T-helper 2 cell treated with Interferon-gamma antibody and Interleukin-4, amounts not matched to agents 5 μg/mL and 100 μg/mL, for 36 hours (primary cell): ENCODE data around the gene RAB28.
A peak's percentile ranks its signal among the peaks of the same experiment; 100 is the strongest.

ENCODE experiments used
- DNase-seq: peaks from one replicate; pipeline ENCODE4 v3.0.0; 2021; ENCODE audit warnings: low spot score
- H3K27ac Mint-ChIP-seq: one replicate; pipeline ENCODE4 v1.8.0; 2021; ENCODE audit warnings: mild to moderate bottlenecking, mixed read lengths
- H3K27me3 Mint-ChIP-seq: one replicate; pipeline ENCODE4 v1.8.0; 2021; ENCODE audit warnings: low read depth, mixed read lengths
- H3K36me3 Mint-ChIP-seq: one replicate; pipeline ENCODE4 v1.8.0; 2021; ENCODE audit warnings: low read depth, mixed read lengths
- H3K4me1 Mint-ChIP-seq: one replicate; pipeline ENCODE4 v1.8.0; 2021; ENCODE audit warnings: low read depth, mixed read lengths
- H3K4me3 Mint-ChIP-seq: one replicate; pipeline ENCODE4 v1.8.0; 2022; ENCODE audit warnings: mild to moderate bottlenecking, moderate library complexity, mixed read lengths
- H3K9me3 Mint-ChIP-seq: one replicate; pipeline ENCODE4 v1.8.0; 2021; ENCODE audit warnings: mixed read lengths

The RAB28 gene

GRCh38 chr4:13484122-13484748 is at the start of gene RAB28:
Gene RAB28, minus strand, starts transcription at chr4:13484340.
- Mint-ChIP-seq H3K4me1 (peaks cover 31% of the 10 kb centered on the region), H3K27me3 (peaks cover 18% of the 10 kb centered on the region), H3K36me3 (peaks cover 3% of the 10 kb centered on the region), H3K4me3 (peak within 1 kb of the TSS; percentile 99), H3K27ac (peak within 1 kb of the TSS; percentile 99), H3K9me3 (peaks cover 4% of the 10 kb centered on the region)
- peak; percentile 92 for DNase-seq

GRCh38 chr4:13531625-13531998 is 47.5 kb upstream of the RAB28 start:
- peaks cover 4% of the 10 kb centered on the region for H3K36me3 Mint-ChIP-seq
- no peak overlapping the region for H3K27ac Mint-ChIP-seq
- peaks cover 14% of the 10 kb centered on the region for H3K4me1 Mint-ChIP-seq
- H3K27me3 Mint-ChIP-seq: peaks cover 97% of the 10 kb centered on the region
- H3K9me3 Mint-ChIP-seq: peaks cover 2% of the 10 kb centered on the region
- DNase-seq: no peak
- no peak overlapping the region for H3K4me3 Mint-ChIP-seq

DNA sequence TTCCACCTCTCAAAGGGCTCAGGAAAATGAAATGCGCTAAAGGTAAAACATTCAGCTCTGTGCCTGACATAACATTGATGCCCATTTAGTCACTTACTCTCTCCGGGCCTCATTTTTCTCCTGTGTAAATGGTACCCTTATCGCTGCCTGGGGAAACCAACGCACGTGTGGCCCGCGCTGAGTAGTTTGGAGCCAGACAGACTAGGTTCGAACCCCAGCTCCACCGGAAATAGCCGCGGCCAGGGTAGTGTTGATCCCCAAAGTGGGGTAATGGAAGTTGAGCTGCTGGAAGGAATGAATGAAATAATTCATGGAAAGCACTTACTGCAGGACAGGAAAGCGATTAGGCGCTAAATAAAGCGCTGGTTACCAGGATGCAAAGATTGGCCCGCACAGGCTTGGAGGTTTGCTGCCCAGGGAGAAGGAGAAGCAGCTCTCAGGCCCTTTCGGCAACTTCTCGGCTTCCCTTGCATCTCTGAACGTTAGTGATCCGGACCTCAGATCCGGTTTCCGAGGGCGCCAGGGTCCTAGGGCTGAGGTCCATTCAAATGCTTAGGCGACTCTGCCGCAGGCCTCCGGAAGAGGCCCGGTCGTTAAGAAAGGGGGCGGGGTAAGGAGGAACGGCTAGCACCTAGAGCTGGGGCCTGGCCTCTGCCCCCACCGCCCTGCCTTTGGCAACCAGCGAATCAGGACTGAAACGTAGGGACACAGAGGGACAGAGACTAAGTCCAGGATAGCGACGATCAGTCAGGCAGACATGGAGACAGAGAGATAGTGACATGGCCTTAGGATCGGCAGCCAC is 46.9 kb upstream of the RAB28 start:
- H3K4me3 Mint-ChIP-seq: no peak overlapping the region
- H3K9me3 Mint-ChIP-seq: no peaks in the 10 kb centered on the region
- H3K27ac Mint-ChIP-seq: peak overlapping the region; percentile 23
- peaks cover 12% of the 10 kb centered on the region for H3K4me1 Mint-ChIP-seq
- H3K27me3 Mint-ChIP-seq: peaks cover 97% of the 10 kb centered on the region
- H3K36me3 Mint-ChIP-seq: peaks cover 4% of the 10 kb centered on the region
- DNase-seq: no peak

GRCh38 chr4:13529128-13529919 is 45.2 kb upstream of the RAB28 start:
- DNase-seq: no peak
- H3K4me3 Mint-ChIP-seq: peak overlapping the region; percentile 26
- peaks cover 12% of the 10 kb centered on the region for H3K4me1 Mint-ChIP-seq
- H3K36me3 Mint-ChIP-seq: peaks cover 4% of the 10 kb centered on the region
- peak overlapping the region; percentile 69 for H3K27ac Mint-ChIP-seq
- peaks cover 95% of the 10 kb centered on the region for H3K27me3 Mint-ChIP-seq
- peaks cover 4% of the 10 kb centered on the region for H3K9me3 Mint-ChIP-seq

- peak overlapping the region; percentile 69 for H3K27ac Mint-ChIP-seq
- peaks cover 4% of the 10 kb centered on the region for H3K36me3 Mint-ChIP-seq
- peak overlapping the region; percentile 26 for H3K4me3 Mint-ChIP-seq
- H3K27me3 Mint-ChIP-seq: peaks cover 95% of the 10 kb centered on the region
- no peak for DNase-seq
- H3K4me1 Mint-ChIP-seq: peaks cover 12% of the 10 kb centered on the region
- peaks cover 4% of the 10 kb centered on the region for H3K9me3 Mint-ChIP-seq
Measured at GRCh38 chr4:13528821-13529127, 44.6 kb upstream of the RAB28 start.

- Mint-ChIP-seq H3K36me3 (peaks cover 4% of the 10 kb centered on the region), H3K27ac (peak overlapping the region; percentile 36), H3K4me3 (peak overlapping the region; percentile 26), H3K9me3 (peaks cover 4% of the 10 kb centered on the region), H3K4me1 (peaks cover 12% of the 10 kb centered on the region), H3K27me3 (peaks cover 93% of the 10 kb centered on the region)
- no peak for DNase-seq
Measured at GRCh38 chr4:13527981-13528820, 44.1 kb upstream of the RAB28 start.

GRCh38 chr4:13527192-13527980 is 43.2 kb upstream of the RAB28 start:
- Mint-ChIP-seq H3K27me3 (peaks cover 93% of the 10 kb centered on the region), H3K36me3 (peaks cover 4% of the 10 kb centered on the region), H3K9me3 (peaks cover 4% of the 10 kb centered on the region), H3K4me3 (peak overlapping the region; percentile 51), H3K27ac (peak overlapping the region; percentile 20), H3K4me1 (peaks cover 13% of the 10 kb centered on the region)
- DNase-seq: no peak

DNA sequence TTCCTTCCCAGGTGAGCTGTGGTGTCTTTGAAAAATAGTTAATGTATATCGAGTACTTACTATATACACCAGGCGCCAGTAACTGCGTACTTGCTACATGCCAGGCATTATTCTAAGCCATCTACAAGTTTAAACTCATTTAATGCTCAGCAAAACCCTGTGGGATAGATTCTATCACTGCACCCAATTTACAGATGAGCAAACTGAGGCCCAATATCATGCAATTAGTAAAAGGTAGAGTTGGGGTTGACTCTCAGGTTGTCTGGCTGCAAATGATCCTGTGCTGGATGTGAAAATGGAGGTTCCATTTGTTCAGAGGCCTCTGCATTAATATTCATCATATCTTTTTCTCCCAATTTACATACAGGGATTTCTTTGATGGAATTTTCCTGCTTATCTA is 42.5 kb upstream of the RAB28 start:
- peaks cover 13% of the 10 kb centered on the region for H3K4me1 Mint-ChIP-seq
- no peak overlapping the region for H3K27ac Mint-ChIP-seq
- peaks cover 4% of the 10 kb centered on the region for H3K9me3 Mint-ChIP-seq
- H3K36me3 Mint-ChIP-seq: peaks cover 4% of the 10 kb centered on the region
- no peak for DNase-seq
- no peak overlapping the region for H3K4me3 Mint-ChIP-seq
- H3K27me3 Mint-ChIP-seq: peaks cover 95% of the 10 kb centered on the region

DNA sequence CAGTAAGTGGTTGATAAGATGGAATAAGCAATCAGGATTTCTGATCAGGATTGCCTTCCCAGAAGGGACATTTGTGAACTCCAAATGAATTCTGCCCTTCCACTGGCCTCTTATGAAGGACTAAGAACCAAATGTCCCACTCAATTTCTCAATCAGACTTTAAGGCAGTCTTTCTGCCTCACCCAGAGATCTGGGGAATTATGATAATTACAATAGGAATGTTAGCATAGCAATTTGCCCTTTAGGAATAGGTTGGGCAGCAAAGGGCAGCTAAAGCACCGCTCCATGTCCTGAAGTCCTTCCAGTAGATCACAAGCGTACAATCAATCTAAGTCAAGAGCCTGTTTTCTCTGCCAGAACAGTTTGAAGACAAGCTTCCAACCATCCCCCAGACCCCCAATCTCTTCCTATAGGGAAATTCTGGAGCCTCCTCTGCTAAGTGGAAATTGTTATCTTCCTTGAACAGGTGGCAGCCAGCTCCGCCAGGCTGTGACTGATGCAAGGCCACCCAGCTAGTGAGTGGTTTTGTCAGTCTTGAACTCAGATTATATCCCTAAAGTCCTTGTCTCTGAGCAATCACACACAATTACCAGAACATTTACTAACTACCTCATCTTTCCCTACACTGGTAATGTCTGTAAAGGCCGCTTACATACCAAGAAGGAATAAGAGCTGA is 41.6 kb upstream of the RAB28 start:
- Mint-ChIP-seq H3K36me3 (no peaks in the 10 kb centered on the region), H3K9me3 (peaks cover 4% of the 10 kb centered on the region), H3K4me1 (peaks cover 11% of the 10 kb centered on the region), H3K4me3 (no peak overlapping the region), H3K27ac (no peak overlapping the region), H3K27me3 (peaks cover 93% of the 10 kb centered on the region)
- no peak for DNase-seq

DNA sequence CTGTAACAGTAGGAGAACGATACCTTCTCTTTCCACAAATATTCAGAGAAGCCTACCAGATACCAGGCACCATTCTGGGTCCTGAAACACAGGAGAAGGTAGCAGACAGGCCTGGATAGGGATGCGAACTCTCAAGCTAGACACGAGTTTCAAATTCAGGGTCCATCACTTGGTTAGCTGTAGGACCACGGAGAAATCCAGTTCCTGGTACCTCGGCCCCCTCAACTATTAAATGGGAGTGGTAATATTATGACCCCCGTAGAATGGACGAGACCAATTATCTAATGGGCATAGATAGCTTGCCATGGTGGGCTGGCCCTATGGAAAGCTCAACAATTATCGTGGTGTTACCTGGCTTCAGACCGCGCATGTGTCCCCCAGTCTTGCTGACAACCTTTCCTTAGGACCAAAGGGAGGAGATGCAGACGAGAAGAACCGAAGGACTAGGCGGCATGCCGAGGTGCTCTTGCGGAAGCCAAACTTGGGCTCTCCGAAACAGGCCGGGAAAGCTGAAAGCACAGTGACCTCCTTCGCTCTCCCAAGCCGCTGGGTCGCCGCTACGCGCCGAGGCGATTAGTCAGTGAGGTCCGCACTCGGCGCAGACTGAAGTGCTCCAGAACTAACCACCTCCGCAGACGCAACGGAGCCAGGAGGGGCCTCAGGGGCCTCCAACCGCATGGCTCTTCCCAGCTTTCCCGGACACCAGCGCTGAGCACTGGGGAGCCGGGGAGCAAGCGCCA is 40.5 kb upstream of the RAB28 start:
- Mint-ChIP-seq H3K4me1 (peaks cover 11% of the 10 kb centered on the region), H3K4me3 (no peak overlapping the region), H3K27me3 (peaks cover 87% of the 10 kb centered on the region), H3K27ac (no peak overlapping the region), H3K9me3 (peaks cover 4% of the 10 kb centered on the region), H3K36me3 (no peaks in the 10 kb centered on the region)
- DNase-seq: no peak

DNA sequence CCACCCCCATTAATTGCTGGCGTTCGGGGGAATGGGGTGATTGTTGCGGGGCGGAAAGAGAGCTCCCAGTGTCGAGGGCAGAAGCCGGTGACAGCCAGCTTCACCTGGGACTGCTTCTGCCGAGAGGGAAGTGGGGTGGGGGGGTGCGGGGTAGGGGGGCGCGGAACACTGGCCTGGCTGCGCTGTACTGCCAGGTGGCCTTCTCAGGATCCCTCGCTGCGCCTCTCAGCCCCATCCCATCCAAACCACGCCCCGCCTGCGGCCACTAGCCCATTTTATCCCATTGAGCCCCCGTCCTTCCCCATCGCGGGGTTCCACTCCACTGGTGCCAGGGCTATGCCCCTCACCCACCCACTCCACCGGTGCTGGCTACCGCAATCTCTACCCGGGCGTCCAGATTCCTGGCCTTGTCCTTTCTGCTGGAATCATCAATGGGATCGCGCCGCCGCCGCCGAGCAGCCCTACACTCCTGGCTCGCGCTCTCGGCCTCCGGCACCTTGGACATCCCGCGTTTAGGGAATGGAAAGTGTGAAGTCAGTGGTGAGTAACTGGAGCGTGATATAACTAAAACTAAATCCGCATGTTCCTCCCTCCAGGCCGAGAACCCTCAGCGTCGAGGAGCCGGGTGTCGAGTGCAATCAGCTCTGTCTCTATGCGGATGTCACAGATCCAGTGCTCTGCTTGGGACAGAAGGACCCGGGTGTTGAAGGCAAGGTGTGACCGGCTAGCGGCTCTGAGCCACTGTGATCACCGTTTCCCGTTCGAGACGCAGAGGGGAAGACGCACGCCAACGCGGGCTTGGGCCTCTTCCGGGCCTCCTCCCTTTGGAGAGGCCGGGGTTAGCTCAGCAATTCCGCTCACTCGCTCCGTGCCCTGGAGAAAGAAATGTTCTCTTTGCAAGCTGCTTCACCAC is 39.7 kb upstream of the RAB28 start:
- no peak overlapping the region for H3K4me3 Mint-ChIP-seq
- peaks cover 10% of the 10 kb centered on the region for H3K4me1 Mint-ChIP-seq
- H3K9me3 Mint-ChIP-seq: peaks cover 4% of the 10 kb centered on the region
- peaks cover 86% of the 10 kb centered on the region for H3K27me3 Mint-ChIP-seq
- DNase-seq: no peak
- H3K36me3 Mint-ChIP-seq: no peaks in the 10 kb centered on the region
- H3K27ac Mint-ChIP-seq: no peak overlapping the region
